ENCODE data around the gene GAB1.

GAB1 gene

GRCh38 chr4:143375326-143376073 lies 38.8 kb downstream of the GAB1 start:
- no peak overlapping the region for H3K4me3 ChIP-seq (ENCODE audit: low read depth, low read length)
- DNase-seq (ENCODE audit: low read depth): peak; percentile 49
- TF ChIP-seq CTCF (conservative IDR thresholded peaks at IDR 0.05; ENCODE audit: low read depth, low read length): peak; percentile 62

- DNase-seq (ENCODE audit: low read depth): no peak
- TF ChIP-seq CTCF (conservative IDR thresholded peaks at IDR 0.05; ENCODE audit: low read depth, low read length): no peak
These were observed 41.0 kb downstream of the GAB1 start for GRCh38 chr4:143377611-143378099.

GRCh38 chr4:143380629-143381028 lies 44.0 kb downstream of the GAB1 start:
- no peak for DNase-seq (ENCODE audit: low read depth)
- no peak for TF ChIP-seq CTCF (conservative IDR thresholded peaks at IDR 0.05; ENCODE audit: low read depth, low read length)

More at GRCh38 chr4:143377611-143378099, 41.0 kb downstream of the GAB1 start:
- no peak overlapping the region for H3K4me3 ChIP-seq (ENCODE audit: low read depth, low read length)

DNA sequence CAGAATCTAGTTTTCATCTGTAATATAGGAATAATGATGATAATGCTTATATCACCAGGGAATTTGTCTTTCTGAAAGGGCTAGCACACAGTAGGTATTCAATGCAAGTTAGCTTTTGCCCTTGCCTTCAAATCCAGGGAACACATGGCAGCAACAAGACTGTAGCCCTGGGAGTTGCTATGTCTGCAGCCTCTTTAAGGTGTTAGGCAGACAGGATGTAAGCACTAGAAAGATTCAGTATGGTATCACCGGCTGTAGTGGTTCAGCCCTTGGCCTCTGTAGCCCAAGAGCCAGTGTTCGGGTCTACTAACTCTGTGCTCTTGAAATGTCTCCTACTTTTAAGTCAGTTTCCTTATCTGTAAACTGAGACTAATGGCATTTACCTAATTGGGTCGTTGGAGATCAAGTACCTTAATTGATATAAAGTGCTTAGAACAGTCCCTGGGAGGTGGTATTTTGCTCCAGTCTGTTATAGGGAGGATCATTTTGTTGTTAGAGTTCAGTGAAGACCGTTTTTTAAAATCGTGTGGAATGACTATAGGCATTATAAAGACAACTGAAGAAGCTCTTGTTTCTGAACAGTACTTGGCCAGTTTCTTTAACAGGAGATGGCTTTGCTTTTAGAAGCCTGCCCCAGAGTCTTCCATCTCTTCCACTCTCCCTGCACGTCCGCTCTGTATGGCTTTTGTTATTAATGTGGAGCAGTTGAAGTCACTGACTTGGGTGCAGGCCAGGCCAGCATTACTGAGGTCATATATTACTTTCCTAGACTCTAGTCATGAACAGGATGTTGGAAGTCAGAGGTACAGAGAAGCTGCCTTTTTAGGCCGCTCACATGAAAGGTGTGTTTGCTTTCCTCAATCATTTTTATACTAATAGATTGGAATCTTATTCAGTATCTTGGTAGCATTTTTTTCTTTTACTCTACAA lies 44.8 kb downstream of the GAB1 start:
- H3K4me3 ChIP-seq (ENCODE audit: low read depth, low read length): no peak overlapping the region
- TF ChIP-seq CTCF (conservative IDR thresholded peaks at IDR 0.05; ENCODE audit: low read depth, low read length): no peak
- DNase-seq (ENCODE audit: low read depth): peak; percentile 92

More at GRCh38 chr4:143380629-143381028, 44.0 kb downstream of the GAB1 start:
- no peak overlapping the region for H3K4me3 ChIP-seq (ENCODE audit: low read depth, low read length)

GRCh38 chr4:143382596-143382995 lies 45.9 kb downstream of the GAB1 start:
- DNase-seq (ENCODE audit: low read depth): peak; percentile 81
- H3K4me3 ChIP-seq (ENCODE audit: low read depth, low read length): no peak overlapping the region
- no peak for TF ChIP-seq CTCF (conservative IDR thresholded peaks at IDR 0.05; ENCODE audit: low read depth, low read length)

GRCh38 chr4:143383005-143383574 lies 46.4 kb downstream of the GAB1 start:
- no peak for TF ChIP-seq CTCF (conservative IDR thresholded peaks at IDR 0.05; ENCODE audit: low read depth, low read length)
- DNase-seq (ENCODE audit: low read depth): no peak
- H3K4me3 ChIP-seq (ENCODE audit: low read depth, low read length): no peak overlapping the region

All from choroid plexus epithelial cell (primary cell).